Cardiac fibroblast (primary cell): ENCODE results near the gene ZFR.

Experiments
- DNase-seq, 2 donors: peaks; one replicate each; pipeline versions ENCODE4 v3.0.0 to v3.0.0-alpha.2; 2010; ENCODE audit warnings: low read depth in 2 of 2
- H3K4me3 ChIP-seq, 2 donors: replicated peaks in 1 of 2; 1 replicate in 1 of 2; 2 replicates in 1 of 2; pipeline ENCODE4 v1.5.1; 2011; ENCODE audit warnings: low read depth in 2 of 2, low read length in 2 of 2, mild to moderate bottlenecking in 2 of 2, moderate library complexity in 1 of 2
- TF ChIP-seq, protein P1 (sequence below): IDR thresholded peaks from one replicate; pipeline ENCODE4 v1.5.1; 2011; ENCODE audit warnings: low read depth, mild to moderate bottlenecking, low read length, inconsistent platforms

ZFR gene

GRCh38 chr5:32332966-32333365 is 111.6 kb downstream of the ZFR start:
- TF ChIP-seq, protein P1, sequence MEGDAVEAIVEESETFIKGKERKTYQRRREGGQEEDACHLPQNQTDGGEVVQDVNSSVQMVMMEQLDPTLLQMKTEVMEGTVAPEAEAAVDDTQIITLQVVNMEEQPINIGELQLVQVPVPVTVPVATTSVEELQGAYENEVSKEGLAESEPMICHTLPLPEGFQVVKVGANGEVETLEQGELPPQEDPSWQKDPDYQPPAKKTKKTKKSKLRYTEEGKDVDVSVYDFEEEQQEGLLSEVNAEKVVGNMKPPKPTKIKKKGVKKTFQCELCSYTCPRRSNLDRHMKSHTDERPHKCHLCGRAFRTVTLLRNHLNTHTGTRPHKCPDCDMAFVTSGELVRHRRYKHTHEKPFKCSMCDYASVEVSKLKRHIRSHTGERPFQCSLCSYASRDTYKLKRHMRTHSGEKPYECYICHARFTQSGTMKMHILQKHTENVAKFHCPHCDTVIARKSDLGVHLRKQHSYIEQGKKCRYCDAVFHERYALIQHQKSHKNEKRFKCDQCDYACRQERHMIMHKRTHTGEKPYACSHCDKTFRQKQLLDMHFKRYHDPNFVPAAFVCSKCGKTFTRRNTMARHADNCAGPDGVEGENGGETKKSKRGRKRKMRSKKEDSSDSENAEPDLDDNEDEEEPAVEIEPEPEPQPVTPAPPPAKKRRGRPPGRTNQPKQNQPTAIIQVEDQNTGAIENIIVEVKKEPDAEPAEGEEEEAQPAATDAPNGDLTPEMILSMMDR = no peak

GRCh38 chr5:32332361-32332760 is 112.2 kb downstream of the ZFR start:
- no peak overlapping the region for H3K4me3 ChIP-seq
- no peak for DNase-seq
- TF ChIP-seq, protein P1 = no peak

More at GRCh38 chr5:32332966-32333365, 111.6 kb downstream of the ZFR start:
- peak in 1 of 2 donors; percentile 51 for DNase-seq
- H3K4me3 ChIP-seq = no peak overlapping the region

- TF ChIP-seq, protein P1 = no peak
Measured at GRCh38 chr5:32331935-32332274, 112.6 kb downstream of the ZFR start.

GRCh38 chr5:32331217-32331934 is 113.2 kb downstream of the ZFR start:
- TF ChIP-seq, protein P1 = no peak
- DNase-seq = no peak
- H3K4me3 ChIP-seq = no peak overlapping the region

More at GRCh38 chr5:32331935-32332274, 112.6 kb downstream of the ZFR start:
- H3K4me3 ChIP-seq = no peak overlapping the region
- no peak for DNase-seq

DNA sequence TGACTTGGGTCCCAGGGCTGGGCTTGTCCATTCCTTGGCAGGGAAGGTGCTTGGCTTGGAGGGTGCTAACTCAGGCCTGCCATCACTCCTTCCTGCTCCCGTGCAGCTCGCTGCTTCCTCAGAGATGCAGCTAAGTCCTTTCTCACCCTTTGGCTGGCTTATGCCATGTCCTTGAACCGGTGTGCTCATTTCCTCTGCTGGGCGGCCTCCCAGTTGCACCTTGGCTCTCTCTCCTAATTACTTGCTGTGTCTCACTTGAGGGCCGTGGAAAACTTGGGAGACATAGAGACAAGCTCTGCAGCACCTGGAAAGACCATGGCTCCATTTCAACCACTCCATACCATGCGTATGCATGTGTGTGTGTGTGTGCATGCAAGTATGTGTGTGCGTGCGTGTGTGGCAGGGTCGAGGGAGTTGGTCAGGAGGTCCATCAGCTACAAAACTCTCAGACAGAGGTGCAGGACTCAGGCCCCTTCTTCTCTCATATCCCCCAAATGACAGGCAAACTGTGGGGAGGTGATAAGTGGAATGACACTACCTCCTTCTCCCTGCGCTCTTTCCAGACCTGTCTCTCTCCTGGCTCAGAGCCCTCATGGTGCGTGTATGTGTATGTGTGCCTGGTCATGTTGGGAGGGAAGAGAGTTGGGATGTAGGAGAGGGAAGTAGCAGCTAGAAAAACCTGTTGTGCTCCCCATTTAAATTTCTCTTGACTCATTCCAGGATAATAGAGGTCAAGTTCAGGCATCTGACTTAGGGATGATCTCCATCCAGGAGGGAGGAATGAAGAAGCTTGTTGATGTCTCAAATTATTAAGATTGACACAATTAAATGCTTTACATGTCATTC is 114.2 kb downstream of the ZFR start:
- TF ChIP-seq, protein P1 = no peak
- H3K4me3 ChIP-seq = no peak overlapping the region
- DNase-seq = no peak

GRCh38 chr5:32329395-32329834 is 115.1 kb downstream of the ZFR start:
- TF ChIP-seq, protein P1 = peak; percentile 87
- peak; percentile 79 to 80 for DNase-seq
- no peak overlapping the region for H3K4me3 ChIP-seq
